IMR-90 (cell line): ENCODE results near the gene STMN3. TPM values are rescaled to one million over a fixed set of nuclear protein-coding genes. Genes with fewer than 3 reads are reported as not detected.

ENCODE experiments used
- CEBPB ChIP-seq: IDR thresholded peaks from 2 replicates; pipeline ENCODE4 v1.6.1; 2012; ENCODE audit warnings: low read depth, low read length, improper control_type of control experiment
- polyA plus RNA-seq, 3 experiments: library from polyadenylated mRNA; depleted of rRNA; stranded (reverse); fragments of >200 nt; gene quantifications; 2 replicates each; pipeline ENCODE4 v1.2.3, GENCODE V29; 2012; ENCODE audit warnings: low replicate concordance in 1 of 3
- total RNA-seq: library from RNA; depleted of rRNA; stranded (reverse); fragments of >200 nt; gene quantifications from 2 replicates; pipeline ENCODE4 v1.2.3, GENCODE V29; 2012
- TF ChIP-seq, protein P1 (sequence below): conservative IDR thresholded peaks from 2 replicates; pipeline ENCODE4 v1.5.1; 2012; ENCODE audit warnings: mild to moderate bottlenecking, low read depth, low read length, improper control_type of control experiment

The STMN3 gene
- total and polyA plus RNA-seq, 2 of the 4 experiments (the other 2 are of a cell fraction), result 20.3 to 62.3 TPM

DNA sequence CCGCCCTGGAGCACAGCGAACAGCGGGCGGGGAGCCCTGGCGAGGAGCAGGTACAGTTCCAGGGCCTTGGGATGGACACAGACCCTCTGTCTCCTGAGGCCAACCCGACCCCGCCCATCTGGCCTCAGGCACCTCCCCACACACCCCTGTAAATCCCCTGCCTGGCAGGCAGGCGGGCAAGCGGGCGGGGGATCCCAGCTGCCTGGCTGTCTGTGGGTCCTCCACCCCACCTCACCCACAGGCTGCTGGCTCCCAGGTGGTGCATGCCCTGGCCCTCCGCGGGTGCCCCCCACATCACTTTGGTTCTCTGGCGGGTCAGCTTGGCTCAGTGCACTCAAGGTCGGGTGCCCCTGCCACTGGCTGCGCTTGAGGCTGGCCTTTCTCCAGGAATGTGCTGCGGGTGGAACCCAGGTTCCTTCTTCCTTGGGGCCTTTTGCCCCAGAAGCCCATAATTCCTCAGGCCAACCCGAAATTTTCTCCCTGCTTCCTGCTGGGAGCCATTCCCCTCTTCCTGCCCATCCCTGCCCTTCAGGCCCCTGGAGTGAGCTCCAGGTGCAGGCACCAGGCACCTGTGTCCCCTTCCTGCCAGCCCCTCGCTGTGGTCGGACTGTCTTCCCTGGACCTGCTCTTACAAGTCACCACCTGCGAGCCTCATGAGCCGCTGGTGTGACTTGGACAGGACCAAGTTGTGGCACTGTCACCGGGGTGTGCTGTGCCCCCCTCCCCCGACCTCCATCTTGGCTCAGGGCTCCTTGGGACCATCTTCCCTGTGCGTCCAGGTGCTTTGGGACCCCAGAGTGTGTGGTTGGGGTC is 37.9 kb upstream of the STMN3 start (continued):
- TF ChIP-seq CEBPB, result no peak
- TF ChIP-seq, protein P1, sequence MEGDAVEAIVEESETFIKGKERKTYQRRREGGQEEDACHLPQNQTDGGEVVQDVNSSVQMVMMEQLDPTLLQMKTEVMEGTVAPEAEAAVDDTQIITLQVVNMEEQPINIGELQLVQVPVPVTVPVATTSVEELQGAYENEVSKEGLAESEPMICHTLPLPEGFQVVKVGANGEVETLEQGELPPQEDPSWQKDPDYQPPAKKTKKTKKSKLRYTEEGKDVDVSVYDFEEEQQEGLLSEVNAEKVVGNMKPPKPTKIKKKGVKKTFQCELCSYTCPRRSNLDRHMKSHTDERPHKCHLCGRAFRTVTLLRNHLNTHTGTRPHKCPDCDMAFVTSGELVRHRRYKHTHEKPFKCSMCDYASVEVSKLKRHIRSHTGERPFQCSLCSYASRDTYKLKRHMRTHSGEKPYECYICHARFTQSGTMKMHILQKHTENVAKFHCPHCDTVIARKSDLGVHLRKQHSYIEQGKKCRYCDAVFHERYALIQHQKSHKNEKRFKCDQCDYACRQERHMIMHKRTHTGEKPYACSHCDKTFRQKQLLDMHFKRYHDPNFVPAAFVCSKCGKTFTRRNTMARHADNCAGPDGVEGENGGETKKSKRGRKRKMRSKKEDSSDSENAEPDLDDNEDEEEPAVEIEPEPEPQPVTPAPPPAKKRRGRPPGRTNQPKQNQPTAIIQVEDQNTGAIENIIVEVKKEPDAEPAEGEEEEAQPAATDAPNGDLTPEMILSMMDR, result no peak
